HG03442 (cell line): ENCODE results near the gene SLC15A3.
"Not testable (repeated sequence)": the region's sequence is repeated elsewhere in the genome, so short reads cannot be mapped to it uniquely, and the experiment has no call there.

Experiments
- ATAC-seq: cut with Tn5 transposase; IDR thresholded peaks from one replicate; pipeline ENCODE4 v1.9.1; 2021; ENCODE audit warnings: mild to moderate bottlenecking, moderate library complexity; ENCODE audit not compliant: unreplicated experiment

The SLC15A3 gene

GRCh38 chr11:60977224-60977623, 25.2 kb upstream of the SLC15A3 start:
- ATAC-seq, result no peak

DNA sequence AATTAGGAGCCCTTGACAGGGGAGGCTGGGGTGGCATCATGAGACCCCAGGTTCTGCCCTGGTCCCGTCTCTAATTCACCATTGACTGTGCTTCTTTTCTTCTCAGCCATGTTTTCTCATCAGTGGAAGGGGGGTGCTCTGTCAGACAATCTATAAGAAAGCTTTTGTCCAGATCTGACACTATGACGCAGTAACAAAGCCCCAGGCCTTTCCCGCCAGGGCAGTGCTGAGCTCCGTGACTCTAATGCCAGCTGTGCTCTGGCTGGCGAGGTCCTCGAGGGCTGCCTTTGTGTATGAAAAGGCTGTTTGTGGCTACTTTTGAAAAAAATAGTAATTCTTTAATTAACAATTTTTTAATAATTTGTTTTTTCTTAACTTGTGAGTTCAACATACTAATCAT, 22.8 kb upstream of the SLC15A3 start:
- ATAC-seq, result no peak

GRCh38 chr11:60974316-60974715, 22.3 kb upstream of the SLC15A3 start:
- ATAC-seq, result not testable (repeated sequence)

- no peak for ATAC-seq
Observed at GRCh38 chr11:60973699-60974098, 21.7 kb upstream of the SLC15A3 start.

GRCh38 chr11:60972182-60973030, 20.4 kb upstream of the SLC15A3 start:
- ATAC-seq, result no peak

- no peak for ATAC-seq
Observed at GRCh38 chr11:60971520-60971919, 19.5 kb upstream of the SLC15A3 start, which contains the start of gene CD6. CD6 (plus strand) TSS chr11:60971680; CDS start chr11:60971866, 186 bp downstream.

DNA sequence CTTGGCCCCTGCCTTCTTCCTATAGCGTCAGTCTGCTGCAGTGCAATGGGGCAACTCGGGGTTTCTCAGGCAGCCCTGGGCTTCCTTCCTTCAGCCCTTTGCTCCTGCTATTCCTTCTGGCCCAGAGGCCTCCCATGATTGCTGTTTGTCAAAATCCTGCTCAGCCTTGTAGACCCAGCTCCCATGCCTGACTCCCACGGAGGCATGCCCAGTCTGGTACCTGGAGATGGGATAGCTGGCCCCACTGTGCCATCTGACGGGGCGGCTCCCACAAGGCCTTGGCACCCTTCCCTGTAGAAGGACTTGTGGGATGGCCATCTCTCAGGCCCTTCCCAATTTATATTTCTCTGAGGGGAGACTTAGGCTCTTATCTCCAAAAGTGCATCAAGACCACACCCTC, 18.9 kb upstream of the SLC15A3 start:
- no peak for ATAC-seq

DNA sequence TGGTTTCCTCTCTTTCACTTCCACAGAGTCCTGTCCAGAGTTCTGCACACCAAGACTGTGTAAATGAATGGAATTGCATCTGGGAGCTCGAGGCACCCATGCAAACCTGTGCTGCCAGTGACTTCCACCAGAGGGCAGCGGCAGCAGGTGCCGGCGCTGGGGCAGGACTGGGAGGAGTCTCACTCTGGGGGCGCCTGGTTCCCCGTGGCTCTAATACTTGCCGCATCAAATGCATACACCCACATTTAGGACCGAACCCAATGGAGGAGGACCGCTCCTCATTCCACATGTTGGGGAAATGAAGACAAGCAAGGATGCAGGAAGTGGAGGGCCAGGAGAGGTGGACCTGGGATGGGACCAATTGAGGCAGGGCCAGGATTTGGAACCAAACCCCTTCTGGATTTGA, 18.4 kb upstream of the SLC15A3 start:
- ATAC-seq, result no peak

- no peak for ATAC-seq
Observed at GRCh38 chr11:60968223-60968622, 16.2 kb upstream of the SLC15A3 start.

- no peak for ATAC-seq
Observed at GRCh38 chr11:60966890-60967289, 14.9 kb upstream of the SLC15A3 start.

DNA sequence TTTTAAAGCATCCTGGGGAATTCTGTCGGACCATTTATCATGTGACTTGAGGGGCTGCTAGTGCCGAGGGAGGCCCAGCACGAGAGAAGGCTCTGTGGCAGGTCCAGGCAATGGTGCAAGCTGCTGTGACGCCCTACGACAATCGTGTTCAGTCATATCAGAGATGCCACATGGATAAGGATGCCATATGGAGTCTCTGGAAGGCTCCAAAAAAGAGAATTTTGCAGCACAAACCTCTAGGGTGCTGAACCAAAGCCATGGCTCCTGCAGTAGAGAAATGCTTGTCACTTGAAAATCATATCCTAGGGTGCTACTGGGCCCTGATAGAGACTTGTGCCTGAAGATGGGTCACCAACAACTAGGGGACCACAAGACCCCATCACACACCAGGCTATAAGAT, 12.8 kb upstream of the SLC15A3 start:
- ATAC-seq, result no peak

DNA sequence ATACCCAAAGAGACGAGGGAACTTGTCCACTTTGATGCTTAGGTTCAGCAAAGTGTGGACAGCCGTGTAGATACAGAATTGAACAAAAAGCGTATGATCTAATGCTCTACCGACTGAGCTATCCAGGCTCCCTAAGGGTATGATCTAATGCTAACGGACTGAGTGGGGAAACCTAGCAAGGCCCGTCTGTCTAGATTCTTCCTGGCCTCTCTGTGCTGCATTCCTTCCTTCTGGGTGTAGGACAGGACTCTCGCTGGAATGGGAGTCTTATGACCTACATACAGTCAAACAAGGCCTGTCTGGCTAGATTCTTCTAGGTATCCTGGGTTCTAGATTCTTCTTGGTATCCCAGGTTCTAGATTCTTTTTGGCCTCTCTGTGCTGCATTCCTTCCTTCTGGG, 8.4 kb upstream of the SLC15A3 start:
- no peak for ATAC-seq

- ATAC-seq, result no peak
Observed at GRCh38 chr11:60959431-60959830, 7.5 kb upstream of the SLC15A3 start.

GRCh38 chr11:60957188-60957587, 5.2 kb upstream of the SLC15A3 start:
- no peak for ATAC-seq

GRCh38 chr11:60955571-60955970, 3.6 kb upstream of the SLC15A3 start:
- ATAC-seq, result no peak

GRCh38 chr11:60954421-60954820, 2.4 kb upstream of the SLC15A3 start:
- ATAC-seq, result no peak

DNA sequence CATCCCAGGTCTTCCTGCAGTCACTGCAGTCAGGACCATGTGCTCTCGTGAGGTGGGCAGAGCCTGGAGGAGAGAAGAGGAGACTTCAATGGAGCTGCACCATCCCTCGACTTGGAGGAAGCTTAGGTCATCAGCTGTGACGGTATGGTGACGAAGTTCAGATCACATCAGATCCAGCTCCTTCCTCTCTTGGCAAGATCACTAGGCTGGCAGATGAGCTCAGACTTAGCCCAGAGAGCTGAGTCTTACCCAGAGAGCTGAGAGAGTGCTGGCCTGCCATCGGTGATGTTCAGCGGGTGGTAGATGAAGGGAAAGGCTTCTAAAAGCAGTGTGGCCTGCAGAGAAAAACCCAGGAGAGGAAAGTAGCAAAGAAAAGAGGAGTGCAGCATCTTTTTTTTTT, 1.8 kb upstream of the SLC15A3 start:
- no peak for ATAC-seq

DNA sequence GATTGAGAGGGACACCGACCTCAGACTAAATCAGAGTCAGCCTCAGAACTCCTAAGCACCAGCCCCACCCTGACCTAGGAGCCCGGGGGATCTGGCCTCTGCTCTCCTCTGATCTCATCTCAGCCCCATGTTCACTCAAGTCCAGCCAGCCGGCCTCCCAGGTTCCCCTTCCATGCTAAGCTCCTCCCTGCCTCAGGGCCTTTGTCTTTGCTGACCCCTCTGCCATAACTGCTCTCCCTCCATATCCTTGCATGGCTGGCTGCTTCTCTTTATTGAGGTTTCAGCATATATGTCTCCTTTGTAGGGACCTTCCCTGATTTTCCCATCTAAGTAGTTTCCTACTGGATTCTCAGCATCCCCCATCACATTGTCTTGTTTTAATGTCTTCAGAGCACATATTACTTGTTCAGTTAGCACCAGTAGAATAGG, 780 bp upstream of the SLC15A3 start:
- no peak for ATAC-seq

GRCh38 chr11:60951606-60951903, 421 bp downstream of the SLC15A3 start:
- ATAC-seq, result no peak

DNA sequence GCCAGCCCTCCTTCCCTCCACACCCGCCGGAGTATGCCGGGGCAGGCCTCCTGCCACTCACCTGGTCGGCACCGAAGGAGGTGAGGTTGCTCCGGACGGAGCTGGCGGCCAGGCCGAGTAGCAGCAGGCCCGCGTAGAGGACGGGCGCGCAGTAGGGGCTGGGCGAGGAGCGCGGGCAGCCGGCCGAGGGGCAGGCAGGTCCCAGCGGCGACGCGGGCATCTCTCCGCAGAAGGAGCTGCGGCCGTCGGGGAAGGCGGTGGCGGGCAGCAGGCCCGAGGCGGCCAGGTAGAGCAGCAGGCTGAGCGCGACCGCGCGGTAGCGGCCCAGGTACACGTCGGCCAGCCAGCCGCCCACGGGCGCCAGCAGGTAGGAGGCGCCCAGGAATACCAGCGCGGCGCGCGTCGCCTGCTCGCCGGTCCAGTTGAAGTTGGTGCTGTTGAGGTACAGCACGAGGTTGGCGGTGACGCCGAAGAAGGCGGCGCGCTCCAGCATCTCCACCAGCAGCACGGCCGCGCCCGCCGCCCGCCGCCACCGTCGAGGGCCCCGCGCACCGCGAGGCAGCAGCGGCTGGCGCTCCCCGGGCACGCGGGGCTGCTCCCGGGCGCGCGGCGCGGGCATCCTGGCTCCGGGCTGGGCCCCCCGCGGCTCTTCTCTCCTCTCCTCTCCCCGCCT, 907 bp downstream of the SLC15A3 start:
- no peak for ATAC-seq

- ATAC-seq, result no peak
Observed at GRCh38 chr11:60950024-60950423, 2.0 kb downstream of the SLC15A3 start.

DNA sequence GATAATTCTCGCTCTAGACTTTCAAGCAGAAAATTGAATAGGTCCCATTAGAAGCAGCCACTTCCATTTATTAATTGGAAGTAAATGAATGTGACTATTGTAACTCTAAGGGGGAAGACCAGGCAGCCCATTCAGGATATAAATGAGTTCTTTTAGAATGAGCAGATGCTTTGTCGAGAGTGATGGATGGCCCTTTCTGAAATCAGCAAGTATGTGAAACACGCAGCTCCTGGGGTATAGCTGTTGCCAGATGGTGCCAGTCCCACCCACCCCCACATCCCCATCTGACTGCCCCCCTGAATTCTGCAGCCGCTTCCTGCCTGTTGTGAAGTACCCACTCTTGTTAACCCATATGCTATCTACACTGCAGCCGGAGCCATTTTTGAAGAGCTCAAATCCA, 3.7 kb downstream of the SLC15A3 start:
- no peak for ATAC-seq
